HepG2 (cell line): ENCODE results near the gene TCF7L2. TPM values are rescaled to one million over a fixed set of nuclear protein-coding genes. Genes with fewer than 3 reads are reported as not detected.

Source experiments
- CHCHD3 ChIP-seq: sonication (generic); formaldehyde crosslinking; IDR thresholded peaks from 2 replicates; pipeline ENCODE4 v1.8.0; 2022; ENCODE audit warnings: mild to moderate bottlenecking, missing genetic modification reagents, moderate library complexity
- CREM ChIP-seq, 2 experiments: sonication (generic) in 1 of 2; formaldehyde crosslinking in 1 of 2; IDR thresholded peaks; 2 replicates each; pipeline versions ENCODE4 v1.4.0 to v1.6.1; 2016 to 2020; ENCODE audit warnings: antibody characterized with exemption in 1 of 2, mild to moderate bottlenecking in 1 of 2, missing genetic modification reagents in 1 of 2
- HNRNPL ChIP-seq: fragments of 200-400 bp; formaldehyde crosslinking; IDR thresholded peaks from 2 replicates; pipeline ENCODE4 v1.6.1; 2017; ENCODE audit warnings: mild to moderate bottlenecking, low read depth, low read length
- KDM4B ChIP-seq: sonication (generic); formaldehyde crosslinking; IDR thresholded peaks from 2 replicates; pipeline ENCODE4 v1.4.0; 2020; ENCODE audit warnings: missing genetic modification reagents
- KMT2B ChIP-seq: IDR thresholded peaks from 2 replicates; pipeline ENCODE4 v1.6.1; 2016; ENCODE audit warnings: missing genetic modification reagents, missing compliant biosample characterization
- NFKB2 ChIP-seq: sonication (generic); formaldehyde crosslinking; IDR thresholded peaks from 2 replicates; pipeline ENCODE4 v1.4.0; 2020; ENCODE audit warnings: missing genetic modification reagents, borderline replicate concordance
- ZBTB39 ChIP-seq: sonication (generic); formaldehyde crosslinking; IDR thresholded peaks from 2 replicates; pipeline ENCODE4 v1.5.0; 2020; ENCODE audit warnings: missing genetic modification reagents
- ZNF574 ChIP-seq: sonication (generic); formaldehyde crosslinking; IDR thresholded peaks from 2 replicates; pipeline ENCODE4 v1.4.0; 2020; ENCODE audit warnings: missing genetic modification reagents
- ZNF652 ChIP-seq: IDR thresholded peaks from 2 replicates; pipeline ENCODE4 v1.6.1; 2016; ENCODE audit warnings: low read depth, borderline replicate concordance
- ZNF850 ChIP-seq: sonication (generic); formaldehyde crosslinking; conservative IDR thresholded peaks from 2 replicates; pipeline ENCODE4 v1.9.0; 2021; ENCODE audit warnings: mild to moderate bottlenecking, missing genetic modification reagents
- polyA plus RNA-seq, 8 experiments: library from polyadenylated mRNA; depleted of rRNA in 3 of 8; stranded (reverse) in 7 of 8; unstranded in 1 of 8; fragments of >200 nt; fragmentation: Illumina TruSeq in 4 of 8; extraction: Trizol in 4 of 8; gene quantifications; 2 replicates each; pipeline versions ENCODE4 v1.2.1 to v1.2.3, GENCODE V29; 2011 to 2016; ENCODE audit warnings: low read depth in 4 of 8, missing spikeins in 1 of 8, mixed read lengths in 1 of 8; ENCODE audit not compliant: insufficient read depth in 1 of 8
- total RNA-seq, 5 experiments: library from RNA; depleted of rRNA; stranded (reverse); fragments of >200 nt; fragmentation: Illumina TruSeq; extraction: Trizol; gene quantifications; 2 replicates each; pipeline ENCODE4 v1.2.3, GENCODE V29; 2016; ENCODE audit warnings: low read depth in 1 of 5

The TCF7L2 gene
- total and polyA plus RNA-seq, 2 of the 13 experiments (the other 11 are each of a cell fraction or from before 2014, with no cell fraction given), result 3.9 to 13.7 TPM

GRCh38 chr10:112951359-112952281 lies 1.6 kb downstream of the TCF7L2 start (continued):
- TF ChIP-seq NFKB2 (CRISPR knock-in tag), result peak; percentile 35; the same call in 1 of the 2 replicates
- TF ChIP-seq ZBTB39 (CRISPR knock-in tag), result no peak
- TF ChIP-seq ZNF574 (CRISPR knock-in tag), result peak; percentile 31; the same call in 1 of the 2 replicates
- TF ChIP-seq KMT2B (CRISPR knock-in tag), result peak; percentile 39; the same call in 1 of the 2 replicates
- TF ChIP-seq CREM (IDR thresholded peaks at IDR 0.05), result peak; percentile 31; the same call in 1 of the 2 replicates
- TF ChIP-seq CREM (CRISPR knock-in tag; IDR thresholded peaks at IDR 0.05), result no peak
- TF ChIP-seq ZNF850 (CRISPR knock-in tag), result no peak
- 0 out of 2 replicates have a peak, but pooled peaks have one; percentile 12 for TF ChIP-seq HNRNPL
- TF ChIP-seq ZNF652, result peak; percentile 96
- TF ChIP-seq KDM4B (CRISPR knock-in tag), result no peak
- no peak for TF ChIP-seq CHCHD3 (CRISPR knock-in tag)
